SW 1271 (cell line): ENCODE results near the gene MBLAC1.

Experiments
- DNase-seq, 2 experiments: peaks; one replicate each; lab custom pipeline; 2025; lab: John Stamatoyannopoulos, UW

The MBLAC1 gene

DNA sequence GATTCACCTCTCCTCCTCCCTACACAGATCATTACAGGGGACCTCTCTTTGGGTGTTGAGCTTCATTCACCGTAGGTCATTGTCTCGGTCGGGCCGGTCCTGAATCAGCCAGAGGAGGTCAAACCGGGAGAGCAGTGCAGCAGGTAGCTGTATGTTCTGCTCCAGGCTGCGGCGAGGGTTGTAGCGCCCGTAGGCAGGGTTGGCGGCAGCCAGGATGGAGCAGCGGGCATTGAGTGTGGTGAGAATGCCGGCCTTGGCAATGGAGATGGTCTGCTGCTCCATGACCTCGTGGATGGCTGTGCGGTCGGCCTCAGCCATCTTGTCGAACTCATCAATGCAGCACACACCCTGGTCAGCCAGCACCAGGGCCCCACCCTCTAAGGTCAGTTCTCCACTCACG lies 31.1 kb upstream of the MBLAC1 start:
- DNase-seq, result no peak

DNA sequence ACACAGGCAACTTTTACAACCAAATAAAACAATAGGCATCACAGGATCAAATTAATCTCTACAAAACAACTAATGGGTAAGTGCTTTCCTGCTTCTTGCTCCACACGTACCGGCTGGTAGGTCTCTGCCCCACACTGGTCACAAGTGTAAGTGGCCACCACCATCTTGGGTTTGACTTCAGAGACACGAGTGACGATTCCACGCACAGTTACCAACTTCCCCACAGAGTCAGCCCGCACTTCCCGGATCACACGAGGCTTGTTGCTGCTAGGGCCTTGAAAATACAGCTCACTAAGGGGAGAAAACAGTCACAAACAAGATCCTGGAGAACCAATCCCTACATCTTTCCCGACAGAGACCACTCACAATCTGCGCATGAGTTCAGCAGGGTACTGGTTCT lies 27.9 kb upstream of the MBLAC1 start:
- no peak for DNase-seq

DNA sequence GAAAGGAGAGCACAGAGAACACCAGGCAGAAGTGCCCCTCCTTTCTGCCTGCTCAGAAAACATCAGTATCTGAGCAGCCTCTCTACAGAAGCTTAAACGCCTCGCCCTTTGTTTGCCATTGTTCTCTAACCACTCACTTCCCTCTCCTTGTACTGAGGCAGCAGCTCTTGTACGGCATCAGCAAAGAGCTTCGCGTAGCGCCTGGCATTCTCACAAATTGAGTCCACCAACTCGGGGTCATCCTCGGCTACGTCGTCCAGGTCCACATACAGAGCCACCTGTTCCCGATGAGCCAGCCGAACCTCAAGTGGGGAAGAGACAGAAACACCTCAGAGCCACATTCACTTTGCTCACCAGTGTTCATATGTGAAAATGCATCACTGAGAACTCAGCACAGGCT lies 27.3 kb upstream of the MBLAC1 start:
- no peak for DNase-seq

DNA sequence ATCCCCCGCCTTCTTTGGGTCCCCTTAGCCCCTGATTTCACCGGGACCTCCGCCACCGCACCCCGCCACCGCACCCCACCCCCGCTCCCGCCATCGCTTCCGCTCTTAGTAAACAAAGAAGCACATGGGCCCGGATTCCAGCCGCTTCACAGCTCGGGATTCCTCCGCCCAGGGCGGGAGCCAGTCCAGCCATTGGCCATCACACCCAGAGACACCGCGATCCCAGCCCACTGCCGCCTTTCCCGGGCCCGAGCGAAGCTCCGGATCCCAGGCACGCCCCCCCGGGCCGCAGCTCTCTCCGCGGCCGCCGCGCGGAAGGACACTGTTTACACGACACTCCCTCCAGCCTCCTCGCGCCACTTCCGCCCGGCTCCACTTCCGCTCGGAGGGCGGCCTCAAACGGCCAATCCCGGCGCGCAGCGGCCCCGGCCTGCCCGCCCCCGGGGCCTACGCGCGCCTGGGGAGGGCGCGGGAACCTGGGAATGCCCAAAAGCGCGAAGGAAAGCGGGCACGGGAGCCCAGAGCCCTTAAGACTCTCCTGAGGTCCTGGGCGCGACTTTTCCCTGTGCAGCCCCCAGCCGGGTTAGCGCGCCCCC lies 26.2 kb upstream of the MBLAC1 start:
- DNase-seq, result peak; percentile 72 to 90

DNA sequence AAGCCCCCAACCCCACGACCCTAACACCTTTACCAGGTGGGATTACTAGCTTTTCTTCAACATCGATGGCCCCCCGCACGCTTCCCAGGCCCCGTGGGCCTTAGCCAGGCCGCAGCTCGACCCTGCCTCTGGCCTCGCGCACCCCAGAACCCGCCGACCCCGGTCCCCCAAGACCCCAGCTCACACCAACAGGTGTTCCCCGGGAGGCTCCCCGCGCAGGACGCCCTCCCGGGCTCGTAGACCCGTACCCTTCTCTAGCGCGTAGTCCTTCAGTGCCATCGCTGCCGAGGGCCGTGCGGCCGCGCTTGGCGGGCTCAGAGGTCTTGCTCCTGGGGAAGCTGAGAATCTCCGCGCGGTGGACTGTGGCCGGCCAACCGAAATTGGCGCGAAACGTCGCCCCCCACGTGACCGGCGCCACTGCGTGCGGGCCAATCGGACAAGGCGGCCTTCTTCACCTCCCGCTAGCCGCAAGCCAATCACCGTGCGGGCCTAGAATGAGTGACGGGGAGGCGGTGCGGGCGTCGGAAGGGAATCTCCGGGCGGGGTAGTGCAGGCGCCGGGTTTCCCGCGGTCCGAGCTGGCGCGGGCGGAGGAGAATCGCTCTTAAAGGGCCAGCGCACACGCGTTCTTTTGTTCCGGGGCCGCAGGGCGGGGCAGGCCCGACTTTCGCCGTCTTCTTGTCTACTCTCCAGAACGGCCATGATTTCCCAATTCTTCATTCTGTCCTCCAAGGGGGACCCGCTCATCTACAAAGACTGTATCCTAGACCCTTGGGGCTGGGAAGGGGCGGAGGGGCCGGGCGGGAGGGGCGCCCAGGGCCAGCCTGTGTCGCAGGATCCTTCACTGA lies 25.5 kb upstream of the MBLAC1 start, which contains the start of the genes AP4M1 and MCM7:
AP4M1 (plus strand) TSS at position 628 of the 847 bp plus-strand sequence; CDS start at position 700, 72 bp downstream.
MCM7 (minus strand) TSS at position 382 of the 847 bp plus-strand sequence; CDS start at position 279, 103 bp downstream.
- peak; percentile 96 to 98 for DNase-seq

DNA sequence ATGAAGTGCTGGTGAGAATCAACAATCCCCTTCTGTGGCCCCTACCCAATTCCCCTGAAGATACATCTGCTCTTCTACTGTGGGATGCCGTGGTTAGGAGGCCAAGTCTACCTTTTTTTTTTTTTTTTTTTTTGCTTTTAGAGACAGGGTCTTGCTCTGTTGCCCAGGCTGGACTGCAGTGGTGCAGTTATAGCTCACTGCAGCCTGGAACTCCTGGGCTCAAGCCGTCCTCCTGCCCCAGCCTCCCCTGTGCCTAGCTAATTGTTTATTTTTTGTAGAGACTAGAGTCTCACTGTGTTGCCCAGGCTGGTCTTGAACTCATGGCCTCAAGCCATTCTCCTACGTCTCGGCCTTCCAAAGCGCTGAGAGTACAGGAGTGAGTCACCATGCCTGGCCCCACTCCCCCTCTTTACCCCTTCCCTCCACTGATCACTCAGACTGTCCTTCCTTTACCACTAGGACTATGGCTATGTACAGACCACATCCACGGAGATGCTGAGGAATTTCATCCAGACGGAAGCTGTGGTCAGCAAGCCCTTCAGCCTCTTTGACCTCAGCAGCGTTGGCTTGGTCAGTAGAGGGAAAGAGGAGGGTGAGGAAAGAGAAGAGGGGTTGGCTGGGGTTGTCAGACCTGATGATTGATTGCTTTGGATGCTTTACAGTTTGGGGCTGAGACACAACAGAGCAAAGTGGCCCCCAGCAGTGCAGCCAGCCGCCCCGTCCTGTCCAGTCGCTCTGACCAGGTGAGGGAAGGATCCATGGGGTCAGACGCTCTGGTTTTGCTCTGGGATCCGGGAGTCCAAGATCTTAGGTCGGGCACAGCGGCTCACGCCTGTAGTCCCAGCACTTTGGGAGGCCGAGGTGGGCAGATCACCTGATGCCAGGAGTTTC lies 23.6 kb upstream of the MBLAC1 start:
- DNase-seq, result no peak

DNA sequence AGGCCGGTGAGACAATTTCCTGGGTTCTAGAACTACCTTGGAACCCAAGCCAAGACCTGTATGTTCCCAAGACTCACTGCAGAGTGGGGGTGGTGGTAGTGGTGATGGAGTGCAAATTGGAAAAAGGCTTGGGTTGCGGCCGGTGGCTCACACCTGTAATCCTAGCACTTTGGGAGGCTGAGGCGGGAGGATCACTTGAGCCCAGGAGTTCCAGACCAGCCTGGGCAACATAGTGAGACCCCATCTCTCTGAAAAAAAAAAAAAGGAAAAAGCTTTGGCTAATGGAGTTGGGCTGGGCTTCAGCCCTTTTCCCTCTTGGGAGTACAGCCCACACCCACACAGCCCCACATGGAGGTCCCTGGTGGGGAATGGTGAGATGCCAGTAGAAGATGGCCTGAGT lies 21.2 kb upstream of the MBLAC1 start:
- no peak for DNase-seq

DNA sequence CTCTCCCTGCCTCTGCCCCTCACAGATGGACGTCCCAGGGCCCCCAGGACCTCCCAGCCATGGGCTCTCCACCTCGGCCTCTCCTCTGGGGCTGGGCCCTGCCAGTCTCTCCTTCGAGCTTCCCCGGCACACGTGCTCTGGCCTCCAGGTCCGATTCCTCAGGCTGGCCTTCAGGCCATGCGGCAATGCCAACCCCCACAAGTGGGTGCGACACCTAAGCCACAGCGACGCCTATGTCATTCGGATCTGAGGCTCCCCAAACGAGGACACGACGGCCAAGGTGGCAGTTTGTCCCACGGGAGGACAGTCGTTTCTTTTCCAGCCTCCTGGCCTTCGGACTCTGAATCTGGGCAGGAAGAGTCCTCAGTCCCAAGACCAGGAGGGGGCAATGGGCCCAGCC lies 20.1 kb upstream of the MBLAC1 start:
- no peak for DNase-seq

DNA sequence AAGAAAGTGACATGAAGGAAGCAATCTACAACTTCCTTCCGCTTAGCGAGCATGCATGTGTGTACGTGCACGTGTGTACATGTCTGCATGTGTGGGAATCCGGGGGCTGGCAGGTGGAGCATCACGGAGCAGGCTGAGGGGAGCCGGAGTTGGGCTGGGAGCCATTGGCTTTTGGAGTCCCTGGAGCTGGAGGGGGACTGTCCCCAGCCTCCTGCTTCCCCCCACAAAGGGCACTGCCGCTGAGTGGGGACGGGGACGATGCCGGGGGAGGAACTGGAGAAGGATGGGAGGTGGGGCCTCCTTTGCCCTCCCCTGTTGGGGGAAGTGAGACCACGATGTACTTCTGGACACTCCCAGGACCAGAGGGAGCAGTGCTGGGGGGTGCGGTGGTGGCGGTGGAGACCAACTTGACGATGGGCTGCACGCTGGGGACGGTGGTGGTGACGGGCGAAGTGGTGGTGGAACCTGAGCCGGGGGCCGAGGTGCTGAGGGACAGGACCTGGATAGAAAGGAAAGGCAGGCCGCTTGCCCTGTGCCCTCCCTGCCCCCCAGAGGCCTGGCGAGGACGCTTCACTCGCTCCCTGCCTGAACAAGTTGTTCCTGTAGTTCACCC lies 19.5 kb upstream of the MBLAC1 start:
- DNase-seq, result no peak

DNA sequence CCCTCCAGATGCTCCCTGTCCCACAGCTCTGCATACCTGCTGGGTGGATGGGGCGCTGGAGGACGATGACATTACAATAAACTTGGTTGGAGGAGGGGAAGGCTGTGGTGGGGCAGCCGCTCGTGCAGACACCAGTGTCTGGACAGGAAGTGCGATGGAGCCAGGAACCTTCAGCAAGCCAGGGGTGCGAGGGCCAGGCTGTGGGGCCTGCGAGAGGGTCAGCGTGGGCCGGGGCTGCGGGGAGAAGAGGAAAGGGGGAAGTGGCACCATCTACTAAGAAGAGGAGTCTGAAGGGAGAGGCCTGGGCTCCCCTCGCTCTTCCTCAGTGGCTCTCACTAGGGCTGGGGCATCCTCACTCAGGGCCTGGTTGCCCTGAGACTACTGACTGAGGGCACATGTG lies 18.9 kb upstream of the MBLAC1 start:
- DNase-seq, result no peak

DNA sequence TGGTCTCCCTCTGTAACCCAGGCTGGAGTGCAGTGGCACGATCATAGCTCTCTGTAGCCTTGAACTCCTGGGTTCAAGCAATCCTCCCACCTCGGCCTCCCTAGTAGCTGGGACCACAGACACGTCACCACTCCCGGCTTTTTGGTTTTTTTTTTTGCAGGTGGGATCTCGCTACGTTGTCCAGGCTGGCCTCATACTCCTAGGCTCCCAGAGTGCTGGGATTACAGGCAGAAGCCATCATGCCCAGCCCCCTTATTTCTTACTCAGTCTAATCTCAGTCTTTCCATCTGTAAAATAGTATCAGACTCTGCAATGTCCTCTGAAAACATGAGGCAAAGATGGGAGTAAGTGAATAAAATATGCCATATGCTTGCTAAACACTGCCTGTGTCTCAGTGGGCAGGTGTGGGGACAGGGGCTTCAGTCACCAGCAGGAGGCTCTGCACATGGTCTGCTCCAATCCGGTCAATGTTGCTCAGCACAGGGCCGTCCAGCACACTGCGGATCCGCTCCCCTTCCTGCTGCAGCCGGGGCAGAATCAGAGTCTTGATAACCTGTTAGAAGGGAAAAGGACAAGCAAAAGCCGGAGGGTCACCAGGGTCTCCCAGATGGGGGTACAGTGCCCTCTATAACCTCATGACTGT lies 17.1 kb upstream of the MBLAC1 start:
- no peak for DNase-seq

DNA sequence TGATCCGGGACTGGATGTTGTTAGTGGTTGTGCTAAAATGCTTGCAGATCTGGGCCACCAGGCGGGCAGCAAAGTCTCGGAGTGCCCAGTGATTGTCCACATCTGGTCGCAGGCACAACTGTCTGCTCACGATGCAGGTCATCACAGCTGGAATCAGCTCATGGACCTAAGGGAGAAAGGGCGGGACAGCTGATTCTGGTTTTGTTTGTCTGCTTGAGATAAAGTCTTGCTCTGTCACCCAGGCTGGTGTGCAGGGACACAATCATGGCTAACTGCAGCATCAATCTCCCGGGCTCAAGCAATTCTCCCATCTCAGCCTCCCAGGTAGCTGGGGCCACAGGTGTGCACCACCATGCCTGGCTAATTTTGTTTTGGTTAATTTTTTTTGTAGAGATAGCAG lies 15.6 kb upstream of the MBLAC1 start:
- no peak for DNase-seq

DNA sequence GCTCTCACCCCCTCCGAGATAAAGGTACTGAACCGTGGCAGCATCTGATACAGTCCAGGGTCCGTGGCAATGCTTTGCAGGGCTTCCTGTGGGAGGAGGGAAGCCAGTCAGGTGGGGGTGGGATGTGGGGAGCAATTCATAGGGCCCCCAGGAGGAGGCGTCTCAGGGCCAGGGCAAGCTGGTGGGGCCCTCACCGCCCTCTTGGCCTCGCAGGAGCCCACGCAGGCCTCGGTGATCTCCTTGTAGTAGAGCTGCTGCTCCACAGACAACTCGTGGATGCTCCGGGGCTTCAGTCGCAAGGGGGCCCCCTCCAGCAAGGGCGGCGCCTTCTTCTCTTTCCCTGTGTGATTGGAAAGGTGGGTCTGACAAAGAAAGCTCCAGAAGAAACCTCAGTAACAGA lies 14.9 kb upstream of the MBLAC1 start:
- no peak for DNase-seq

DNA sequence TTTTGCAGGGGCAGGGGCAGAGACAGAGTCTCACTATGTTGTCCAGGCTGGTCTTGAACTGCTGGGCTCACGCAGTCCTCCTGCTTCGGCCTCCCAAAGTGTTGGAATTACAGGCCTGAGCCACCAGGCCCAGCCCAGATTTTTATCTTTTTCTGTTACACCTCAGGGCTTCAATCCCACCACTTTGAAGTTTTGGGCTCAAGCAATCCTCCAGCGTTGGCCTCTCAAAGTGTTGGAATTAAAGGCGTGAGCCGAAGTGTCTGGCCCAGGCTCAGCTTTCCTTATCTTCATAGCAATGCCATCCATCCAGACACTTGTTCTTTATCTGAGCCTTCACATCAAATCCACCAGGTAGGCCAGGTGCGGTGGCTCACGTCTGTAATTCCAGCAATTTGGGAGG lies 11.7 kb upstream of the MBLAC1 start:
- no peak for DNase-seq

DNA sequence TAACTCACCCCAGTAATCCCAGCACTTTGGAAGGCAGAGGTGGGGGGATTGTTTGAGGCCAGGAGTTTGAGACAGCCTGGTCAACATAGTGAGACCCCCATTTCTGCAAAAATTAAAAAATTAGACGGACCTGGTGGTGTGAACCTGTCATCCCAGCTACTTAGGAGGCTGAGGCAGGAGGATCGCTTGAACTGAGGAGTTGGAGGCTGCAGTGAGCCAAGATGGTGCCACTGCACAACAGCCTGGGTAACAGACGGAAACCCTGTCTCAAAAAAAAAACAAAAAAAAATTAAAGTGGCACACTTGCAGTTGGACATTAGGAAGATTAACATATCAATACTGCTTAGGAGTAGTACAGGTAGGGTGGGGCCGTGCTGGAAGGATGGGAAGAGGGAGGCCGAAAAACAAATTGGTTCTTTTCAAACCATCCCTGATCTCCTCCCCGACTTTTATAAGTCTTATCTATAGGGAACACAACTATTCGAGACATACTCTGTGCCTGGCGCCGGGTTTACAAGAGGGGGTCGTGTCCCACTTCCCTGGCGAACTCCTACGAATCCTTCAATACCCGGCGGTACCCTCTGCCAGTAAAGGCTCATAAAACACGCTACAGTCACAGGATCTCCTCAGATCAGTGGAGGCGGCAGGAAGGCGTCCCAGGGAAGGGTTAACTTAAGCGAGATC lies 8.2 kb upstream of the MBLAC1 start:
- no peak for DNase-seq

DNA sequence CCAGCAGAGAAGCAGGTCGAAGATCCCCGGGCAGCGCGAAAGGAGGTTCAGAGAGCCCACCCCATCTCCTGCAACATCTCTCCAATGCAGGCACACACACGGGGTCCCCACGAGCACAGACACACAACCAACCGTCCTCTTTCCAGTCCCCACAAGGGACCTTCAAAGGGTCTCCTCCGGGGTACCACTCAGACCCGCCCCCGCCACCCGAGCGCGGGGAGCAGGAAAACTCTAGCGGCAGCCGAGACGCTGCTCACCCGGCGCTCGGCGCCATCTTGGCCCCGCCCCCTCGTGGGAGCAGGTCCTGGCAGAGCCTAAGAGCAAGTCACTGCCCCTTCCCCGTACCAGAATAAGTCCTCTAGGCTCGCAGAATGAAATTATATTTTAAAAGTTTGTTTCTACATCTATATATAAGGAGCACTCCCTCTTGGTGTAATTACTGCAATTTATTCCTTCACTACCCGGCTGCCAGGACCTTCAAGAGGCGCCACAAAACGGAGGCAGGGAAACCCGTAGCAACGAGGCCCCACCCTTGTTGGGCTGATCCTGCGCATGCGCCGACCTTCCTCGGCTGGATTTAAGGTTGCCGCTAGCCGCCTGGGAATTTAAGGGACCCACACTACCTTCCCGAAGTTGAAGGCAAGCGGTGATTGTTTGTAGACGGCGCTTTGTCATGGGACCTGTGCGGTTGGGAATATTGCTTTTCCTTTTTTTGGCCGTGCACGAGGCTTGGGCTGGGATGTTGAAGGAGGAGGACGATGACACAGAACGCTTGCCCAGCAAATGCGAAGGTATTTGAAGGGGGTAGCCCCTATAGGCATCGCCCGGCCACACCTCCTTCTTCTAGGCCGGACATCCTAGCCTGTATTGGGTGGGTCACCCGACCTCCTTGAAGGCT lies 7.4 kb upstream of the MBLAC1 start, which contains the start of the genes CNPY4 and TAF6:
CNPY4 (plus strand) TSS at position 563 of the 898 bp plus-strand sequence; CDS start at position 674, 111 bp downstream.
TAF6 (minus strand) TSS at position 287 of the 898 bp plus-strand sequence. CDS start 5,149 bp downstream, outside the sequence.
- peak; percentile 78 to 95 for DNase-seq

DNA sequence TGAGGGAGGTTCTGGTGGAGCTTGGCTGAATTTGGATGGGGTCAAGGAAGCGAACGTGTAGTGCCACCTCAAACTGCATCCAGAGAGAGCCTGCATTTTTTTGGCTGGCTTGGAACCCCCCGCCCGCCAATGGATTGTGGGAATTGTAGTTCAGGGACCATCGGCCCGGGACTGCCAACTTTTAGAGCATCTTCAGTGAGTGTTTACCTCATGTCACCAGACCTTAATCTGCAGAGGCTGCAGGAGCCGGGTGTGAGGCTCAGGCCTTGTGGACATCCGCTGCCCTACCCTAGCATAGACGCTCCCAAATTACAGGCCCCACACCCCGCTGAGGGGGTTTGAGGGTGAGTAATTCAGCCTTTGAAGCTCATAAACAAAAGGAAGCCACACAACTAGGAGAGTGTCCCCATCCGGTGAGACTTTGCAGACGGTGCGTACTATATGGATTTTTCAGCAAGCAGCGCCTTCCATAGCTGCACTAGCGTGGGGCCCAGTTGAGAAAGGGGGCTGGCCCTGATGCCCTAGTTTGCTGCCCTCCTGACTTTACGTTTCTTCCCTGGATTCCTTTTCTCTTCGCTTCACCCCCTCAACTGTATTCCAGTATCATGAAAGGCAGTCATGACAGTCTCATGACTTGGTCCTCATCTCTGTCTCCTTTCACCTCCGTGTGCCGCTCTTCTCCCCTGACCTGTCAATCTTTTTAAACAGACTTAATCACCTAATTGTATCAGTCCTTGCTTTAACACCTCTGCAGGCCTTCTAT lies 6.6 kb upstream of the MBLAC1 start:
- DNase-seq, result peak in 1 of 2 experiments; percentile 80

DNA sequence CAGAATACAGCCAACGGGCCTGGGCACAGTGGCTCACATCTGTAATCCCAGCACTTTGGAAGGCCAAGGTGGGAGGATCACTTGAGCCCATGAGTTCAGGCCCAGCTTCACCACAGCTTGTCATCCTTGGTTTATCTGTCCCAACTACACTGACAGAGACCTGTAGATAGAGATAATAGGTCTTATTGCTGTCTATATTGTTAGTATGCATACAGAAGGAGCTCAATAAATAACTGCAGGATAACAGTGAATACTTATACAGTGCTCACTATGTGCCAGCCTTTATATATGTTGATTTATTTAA lies 6.1 kb upstream of the MBLAC1 start:
- DNase-seq, result no peak

DNA sequence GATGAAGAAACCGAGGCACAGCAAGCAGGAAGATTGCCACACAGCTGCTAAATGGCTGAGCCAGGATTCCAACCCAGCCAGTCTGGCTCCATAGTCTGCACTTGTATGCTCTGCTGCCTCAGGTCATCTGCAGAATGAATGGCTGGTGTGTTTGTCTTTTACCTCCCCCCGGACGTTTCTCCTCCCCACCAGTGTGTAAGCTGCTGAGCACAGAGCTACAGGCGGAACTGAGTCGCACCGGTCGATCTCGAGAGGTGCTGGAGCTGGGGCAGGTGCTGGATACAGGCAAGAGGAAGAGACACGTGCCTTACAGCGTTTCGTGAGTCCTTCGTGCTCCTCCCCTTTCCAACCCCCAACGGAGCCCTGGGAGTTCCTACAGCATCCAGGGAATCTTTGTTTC lies 4.7 kb upstream of the MBLAC1 start:
- DNase-seq, result no peak
